ENCODE data around the gene CHTF8.

Gene CHTF8

DNA sequence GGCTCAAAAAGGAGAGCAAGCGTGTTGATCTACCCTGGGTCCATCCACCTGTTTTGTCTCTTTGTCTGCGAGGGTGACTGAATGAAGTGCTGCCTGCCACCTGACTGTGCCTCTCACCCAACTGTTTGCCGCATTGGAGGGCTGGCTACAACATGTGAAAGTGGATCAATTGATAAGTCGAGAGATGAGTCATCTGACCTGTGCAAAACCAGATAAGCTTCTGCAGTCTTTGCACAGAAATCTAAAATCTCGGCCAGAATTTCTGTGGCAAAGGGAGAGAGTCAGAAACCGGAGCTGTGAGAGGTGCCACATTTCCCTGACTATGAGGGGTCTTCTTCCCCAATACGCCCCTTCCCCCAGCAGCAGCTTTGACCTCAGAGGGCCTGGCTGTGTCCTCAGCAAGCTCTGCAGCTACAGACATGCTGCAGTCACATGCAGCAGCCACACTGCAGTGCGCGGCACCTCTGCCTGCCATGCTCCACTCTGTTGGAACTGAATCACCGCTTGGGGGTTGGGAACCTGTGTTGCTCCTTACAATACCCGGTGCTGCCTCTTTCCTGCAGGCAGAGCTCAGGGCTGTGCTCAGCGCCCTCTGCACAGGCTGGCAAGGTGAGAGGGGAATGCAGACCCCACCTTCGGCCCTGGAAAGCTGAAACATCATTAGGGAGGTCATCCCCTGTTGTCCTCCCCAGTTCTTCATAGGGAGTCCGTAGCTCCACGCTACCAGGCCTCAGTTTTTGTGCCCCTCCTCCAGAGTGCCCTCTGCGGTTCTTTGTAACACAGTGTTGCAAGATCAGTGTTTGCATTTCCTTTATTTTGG lies 43.1 kb downstream of the CHTF8 start:
- no peaks in the 10 kb centered on the region for H3K9me3 ChIP-seq (ENCODE audit: control insufficient read depth, low read length)
- DNase-seq: no peak
- H3K4me1 ChIP-seq (ENCODE audit: control insufficient read depth, insufficient read depth, low read length, poor library complexity, severe bottlenecking): no peaks in the 10 kb centered on the region
- no peak overlapping the region for H3K4me3 ChIP-seq (ENCODE audit: insufficient read depth, low read depth, low read length, poor library complexity, severe bottlenecking)
- no peaks in the 10 kb centered on the region for H3K27me3 ChIP-seq (replicated peaks; ENCODE audit: control insufficient read depth, insufficient read depth, low read length, poor library complexity, severe bottlenecking)
- no peak overlapping the region for H3K27ac ChIP-seq (ENCODE audit: insufficient read depth, low read length, poor library complexity, severe bottlenecking)
- H3K36me3 ChIP-seq (ENCODE audit: control insufficient read depth, insufficient read depth, low read length): no peaks in the 10 kb centered on the region

DNA sequence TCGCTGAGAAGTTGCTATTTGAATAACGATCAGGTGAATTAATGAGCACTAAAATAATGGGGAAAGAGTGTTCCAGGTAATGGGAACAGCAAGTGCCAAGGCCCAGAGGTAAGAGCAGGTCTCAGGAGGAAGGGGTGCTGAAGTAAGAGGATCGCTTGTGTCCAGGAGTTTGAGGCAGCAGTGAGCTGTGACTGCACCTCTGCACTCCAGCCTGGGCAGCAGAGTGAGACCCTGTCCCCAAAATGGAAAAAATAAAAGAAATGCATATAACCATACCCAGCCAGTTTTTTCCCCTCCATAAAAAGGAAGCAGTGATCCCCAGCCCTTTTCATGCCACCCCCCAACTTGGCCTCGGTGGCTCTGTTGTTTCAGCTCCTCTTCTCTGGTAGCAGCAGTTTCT lies 43.7 kb downstream of the CHTF8 start:
- no peak overlapping the region for H3K4me3 ChIP-seq (ENCODE audit: insufficient read depth, low read depth, low read length, poor library complexity, severe bottlenecking)
- no peaks in the 10 kb centered on the region for H3K36me3 ChIP-seq (ENCODE audit: control insufficient read depth, insufficient read depth, low read length)
- no peaks in the 10 kb centered on the region for H3K9me3 ChIP-seq (ENCODE audit: control insufficient read depth, low read length)
- DNase-seq: no peak
- no peaks in the 10 kb centered on the region for H3K27me3 ChIP-seq (replicated peaks; ENCODE audit: control insufficient read depth, insufficient read depth, low read length, poor library complexity, severe bottlenecking)
- no peak overlapping the region for H3K27ac ChIP-seq (ENCODE audit: insufficient read depth, low read length, poor library complexity, severe bottlenecking)
- no peaks in the 10 kb centered on the region for H3K4me1 ChIP-seq (ENCODE audit: control insufficient read depth, insufficient read depth, low read length, poor library complexity, severe bottlenecking)

- no peaks in the 10 kb centered on the region for H3K27me3 ChIP-seq (replicated peaks; ENCODE audit: control insufficient read depth, insufficient read depth, low read length, poor library complexity, severe bottlenecking)
- DNase-seq: no peak
- H3K9me3 ChIP-seq (ENCODE audit: control insufficient read depth, low read length): no peaks in the 10 kb centered on the region
- H3K4me3 ChIP-seq (ENCODE audit: insufficient read depth, low read depth, low read length, poor library complexity, severe bottlenecking): no peak overlapping the region
- H3K4me1 ChIP-seq (ENCODE audit: control insufficient read depth, insufficient read depth, low read length, poor library complexity, severe bottlenecking): no peaks in the 10 kb centered on the region
- no peak overlapping the region for H3K27ac ChIP-seq (ENCODE audit: insufficient read depth, low read length, poor library complexity, severe bottlenecking)
- H3K36me3 ChIP-seq (ENCODE audit: control insufficient read depth, insufficient read depth, low read length): no peaks in the 10 kb centered on the region
Measured at GRCh38 chr16:69087161-69087581, 45.2 kb downstream of the CHTF8 start.

DNA sequence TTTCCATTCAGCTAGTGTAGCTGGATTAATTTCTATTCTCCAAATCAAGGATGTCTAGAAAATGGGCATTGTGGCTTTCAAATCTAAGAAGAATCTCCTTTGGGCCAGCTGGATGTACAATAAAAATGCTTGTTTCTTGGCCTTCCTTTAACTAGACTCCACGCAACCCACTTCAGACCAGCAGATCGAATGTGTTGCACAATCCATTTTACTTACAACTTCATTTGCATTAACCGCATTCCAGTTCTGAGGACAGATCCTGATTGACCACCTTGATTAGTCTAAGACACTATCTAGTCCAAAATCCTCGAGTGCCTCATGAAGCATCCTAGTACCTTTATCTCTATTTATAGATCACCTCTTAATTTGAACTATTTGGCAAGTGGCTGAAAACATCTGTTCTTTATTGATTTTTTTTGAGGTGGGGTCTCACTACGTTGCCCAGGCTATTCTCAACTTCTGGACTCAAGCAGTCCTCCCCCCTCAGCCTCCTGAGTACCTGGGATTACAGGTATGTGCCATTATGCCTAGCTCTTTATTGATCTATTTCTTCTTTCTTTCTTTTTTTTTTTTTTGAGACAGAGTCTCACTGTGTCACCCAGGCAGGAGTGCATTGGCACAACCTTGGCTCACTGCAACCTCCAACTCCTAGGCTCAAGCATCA lies 47.2 kb downstream of the CHTF8 start:
- H3K4me3 ChIP-seq (ENCODE audit: insufficient read depth, low read depth, low read length, poor library complexity, severe bottlenecking): no peak overlapping the region
- no peaks in the 10 kb centered on the region for H3K9me3 ChIP-seq (ENCODE audit: control insufficient read depth, low read length)
- H3K36me3 ChIP-seq (ENCODE audit: control insufficient read depth, insufficient read depth, low read length): no peaks in the 10 kb centered on the region
- no peak overlapping the region for H3K27ac ChIP-seq (ENCODE audit: insufficient read depth, low read length, poor library complexity, severe bottlenecking)
- no peaks in the 10 kb centered on the region for H3K27me3 ChIP-seq (replicated peaks; ENCODE audit: control insufficient read depth, insufficient read depth, low read length, poor library complexity, severe bottlenecking)
- DNase-seq: no peak
- no peaks in the 10 kb centered on the region for H3K4me1 ChIP-seq (ENCODE audit: control insufficient read depth, insufficient read depth, low read length, poor library complexity, severe bottlenecking)

GRCh38 chr16:69084289-69084688 lies 48.1 kb downstream of the CHTF8 start:
- Histone ChIP-seq H3K27me3 (replicated peaks; ENCODE audit: control insufficient read depth, insufficient read depth, low read length, poor library complexity, severe bottlenecking) (no peaks in the 10 kb centered on the region), H3K27ac (ENCODE audit: insufficient read depth, low read length, poor library complexity, severe bottlenecking) (no peak overlapping the region), H3K4me1 (ENCODE audit: control insufficient read depth, insufficient read depth, low read length, poor library complexity, severe bottlenecking) (no peaks in the 10 kb centered on the region), H3K36me3 (ENCODE audit: control insufficient read depth, insufficient read depth, low read length) (no peaks in the 10 kb centered on the region), H3K9me3 (ENCODE audit: control insufficient read depth, low read length) (no peaks in the 10 kb centered on the region), H3K4me3 (ENCODE audit: insufficient read depth, low read depth, low read length, poor library complexity, severe bottlenecking) (no peak overlapping the region)
- no peak for DNase-seq

GRCh38 chr16:69083306-69083941 lies 49.0 kb downstream of the CHTF8 start:
- Histone ChIP-seq H3K36me3 (ENCODE audit: control insufficient read depth, insufficient read depth, low read length) (no peaks in the 10 kb centered on the region), H3K4me3 (ENCODE audit: insufficient read depth, low read depth, low read length, poor library complexity, severe bottlenecking) (no peak overlapping the region), H3K27me3 (replicated peaks; ENCODE audit: control insufficient read depth, insufficient read depth, low read length, poor library complexity, severe bottlenecking) (no peaks in the 10 kb centered on the region), H3K4me1 (ENCODE audit: control insufficient read depth, insufficient read depth, low read length, poor library complexity, severe bottlenecking) (no peaks in the 10 kb centered on the region), H3K9me3 (ENCODE audit: control insufficient read depth, low read length) (no peaks in the 10 kb centered on the region), H3K27ac (ENCODE audit: insufficient read depth, low read length, poor library complexity, severe bottlenecking) (no peak overlapping the region)
- DNase-seq: no peak

DNA sequence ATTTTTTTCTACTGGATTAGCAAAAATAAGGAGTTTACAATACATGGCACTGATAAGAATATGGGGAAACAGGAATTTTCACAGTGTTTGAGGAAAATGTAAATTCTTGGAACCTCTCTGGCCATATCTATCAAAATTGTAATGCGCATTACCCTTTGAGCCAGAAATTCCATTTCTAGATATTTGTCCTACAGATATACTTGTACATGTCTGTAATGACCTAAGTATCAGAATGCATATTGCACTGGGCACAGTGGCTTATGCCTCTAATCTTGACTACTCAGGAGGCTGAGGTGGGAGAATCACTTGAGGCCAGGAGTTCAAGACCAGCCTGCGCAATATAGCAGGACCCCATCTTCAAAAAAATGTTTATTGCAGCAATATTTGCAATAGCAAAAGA lies 52.7 kb downstream of the CHTF8 start:
- no peaks in the 10 kb centered on the region for H3K9me3 ChIP-seq (ENCODE audit: control insufficient read depth, low read length)
- no peaks in the 10 kb centered on the region for H3K4me1 ChIP-seq (ENCODE audit: control insufficient read depth, insufficient read depth, low read length, poor library complexity, severe bottlenecking)
- no peaks in the 10 kb centered on the region for H3K36me3 ChIP-seq (ENCODE audit: control insufficient read depth, insufficient read depth, low read length)
- no peak for DNase-seq
- H3K27me3 ChIP-seq (replicated peaks; ENCODE audit: control insufficient read depth, insufficient read depth, low read length, poor library complexity, severe bottlenecking): no peaks in the 10 kb centered on the region
- no peak overlapping the region for H3K4me3 ChIP-seq (ENCODE audit: insufficient read depth, low read depth, low read length, poor library complexity, severe bottlenecking)
- no peak overlapping the region for H3K27ac ChIP-seq (ENCODE audit: insufficient read depth, low read length, poor library complexity, severe bottlenecking)

- Histone ChIP-seq H3K4me3 (ENCODE audit: insufficient read depth, low read depth, low read length, poor library complexity, severe bottlenecking) (no peak overlapping the region), H3K36me3 (ENCODE audit: control insufficient read depth, insufficient read depth, low read length) (no peaks in the 10 kb centered on the region), H3K27ac (ENCODE audit: insufficient read depth, low read length, poor library complexity, severe bottlenecking) (no peak overlapping the region), H3K9me3 (ENCODE audit: control insufficient read depth, low read length) (no peaks in the 10 kb centered on the region), H3K4me1 (ENCODE audit: control insufficient read depth, insufficient read depth, low read length, poor library complexity, severe bottlenecking) (no peaks in the 10 kb centered on the region), H3K27me3 (replicated peaks; ENCODE audit: control insufficient read depth, insufficient read depth, low read length, poor library complexity, severe bottlenecking) (no peaks in the 10 kb centered on the region)
- DNase-seq: no peak
Measured at GRCh38 chr16:69078073-69078472, 54.3 kb downstream of the CHTF8 start.

GRCh38 chr16:69077251-69077650 lies 55.1 kb downstream of the CHTF8 start:
- no peaks in the 10 kb centered on the region for H3K9me3 ChIP-seq (ENCODE audit: control insufficient read depth, low read length)
- DNase-seq: no peak
- H3K27me3 ChIP-seq (replicated peaks; ENCODE audit: control insufficient read depth, insufficient read depth, low read length, poor library complexity, severe bottlenecking): no peaks in the 10 kb centered on the region
- no peaks in the 10 kb centered on the region for H3K4me1 ChIP-seq (ENCODE audit: control insufficient read depth, insufficient read depth, low read length, poor library complexity, severe bottlenecking)
- H3K27ac ChIP-seq (ENCODE audit: insufficient read depth, low read length, poor library complexity, severe bottlenecking): no peak overlapping the region
- H3K36me3 ChIP-seq (ENCODE audit: control insufficient read depth, insufficient read depth, low read length): no peaks in the 10 kb centered on the region
- H3K4me3 ChIP-seq (ENCODE audit: insufficient read depth, low read depth, low read length, poor library complexity, severe bottlenecking): no peak overlapping the region

DNA sequence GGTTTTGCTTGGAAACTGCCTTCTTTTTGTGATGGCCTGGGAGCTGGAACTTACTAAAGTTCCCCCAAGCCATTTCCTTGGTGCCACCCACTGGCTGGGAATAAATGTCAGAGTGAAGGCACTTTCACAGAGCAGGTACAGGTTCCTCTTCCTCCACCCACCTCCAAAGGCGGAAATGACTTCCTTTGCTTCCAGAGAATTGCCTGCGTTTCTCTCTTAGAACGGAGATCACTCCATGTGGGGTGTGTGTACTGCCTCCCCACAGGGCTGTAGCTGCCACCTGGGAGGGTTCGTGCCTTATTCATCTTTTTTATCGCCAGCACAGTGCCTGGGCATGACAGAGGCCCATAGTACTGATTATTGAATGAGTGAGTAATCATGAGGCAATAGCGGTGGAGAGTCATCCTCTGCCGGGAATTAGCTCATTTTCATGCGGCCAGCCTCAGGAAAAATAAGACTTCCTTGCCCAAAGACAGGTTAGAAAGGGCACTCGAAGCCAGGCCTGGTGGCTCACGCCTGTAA lies 59.1 kb downstream of the CHTF8 start:
- no peaks in the 10 kb centered on the region for H3K36me3 ChIP-seq (ENCODE audit: control insufficient read depth, insufficient read depth, low read length)
- DNase-seq: no peak
- H3K27ac ChIP-seq (ENCODE audit: insufficient read depth, low read length, poor library complexity, severe bottlenecking): no peak overlapping the region
- H3K4me3 ChIP-seq (ENCODE audit: insufficient read depth, low read depth, low read length, poor library complexity, severe bottlenecking): no peak overlapping the region
- no peaks in the 10 kb centered on the region for H3K9me3 ChIP-seq (ENCODE audit: control insufficient read depth, low read length)
- H3K27me3 ChIP-seq (replicated peaks; ENCODE audit: control insufficient read depth, insufficient read depth, low read length, poor library complexity, severe bottlenecking): no peaks in the 10 kb centered on the region
- no peaks in the 10 kb centered on the region for H3K4me1 ChIP-seq (ENCODE audit: control insufficient read depth, insufficient read depth, low read length, poor library complexity, severe bottlenecking)
